Prostate gland (tissue), 2 donors: Measurements from ENCODE around the gene VSIG10L2. TPM values are rescaled to one million over a fixed set of nuclear protein-coding genes. Genes with fewer than 3 reads are reported as not detected.

Experiments
- DNase-seq: peaks from one replicate; pipeline ENCODE4 v3.0.0-alpha.2; 2019; ENCODE audit warnings: low spot score
- H3K27ac ChIP-seq, 2 donors: fragments of 200-600 bp; sonication (generic); 2 replicates each; pipeline ENCODE4 v1.5.1; 2017 to 2019
- H3K27me3 ChIP-seq: fragments of 200-600 bp; sonication (generic); replicated peaks from 2 replicates; pipeline ENCODE4 v1.5.1; 2019; ENCODE audit not compliant: insufficient read depth
- H3K36me3 ChIP-seq, 2 donors: fragments of 200-600 bp; sonication (generic); 1 replicate in 1 of 2; 2 replicates in 1 of 2; pipeline versions ENCODE4 v1.5.1 to v1.8.1; 2017 to 2019
- H3K4me1 ChIP-seq: fragments of 200-600 bp; sonication (generic); replicated peaks from 2 replicates; pipeline ENCODE4 v1.5.1; 2019
- H3K4me3 ChIP-seq, 2 donors: fragments of 200-600 bp; sonication (generic); 2 replicates each; pipeline ENCODE4 v1.5.1; 2017 to 2019
- H3K9me3 ChIP-seq: fragments of 200-600 bp; sonication (generic); 2 replicates; pipeline ENCODE4 v1.5.1; 2017
- POLR2A ChIP-seq: fragments of 450-650 bp; IDR thresholded peaks from one replicate; pipeline ENCODE4 v1.6.1; 2016; ENCODE audit warnings: antibody characterized with exemption, mild to moderate bottlenecking
- POLR2AphosphoS5 ChIP-seq: sonication (generic); formaldehyde crosslinking; IDR thresholded peaks from one replicate; pipeline ENCODE4 v1.6.1; 2017; ENCODE audit warnings: antibody characterized with exemption
- WGBS: methylation state at CpG from one replicate; pipeline ENCODE4 v1.1.5; 2018; 5-methylcytosine and 5-hydroxymethylcytosine counted together
- intact Hi-C: fragments of 100-400 bp; cut with DNase I; formaldehyde crosslinking; loops from one replicate; pipeline ENCODE4 v1.14.2; 2022
- total RNA-seq, 2 donors: library from RNA; depleted of rRNA; stranded (reverse); fragments of >200 nt; gene quantifications; one replicate each; pipeline ENCODE4 v1.1.0, GENCODE V29; 2016
- TF ChIP-seq, protein P1 (sequence below), 4 experiments: fragments of 200-600 bp in 2 of 4; fragments of 450-650 bp in 2 of 4; sonication (generic) in 2 of 4; IDR thresholded peaks; 1 replicate in 3 of 4; 2 replicates in 1 of 4; pipeline ENCODE4 v1.5.1; 2016 to 2019; ENCODE audit warnings: antibody characterized with exemption in 4 of 4, mild to moderate bottlenecking in 2 of 4, moderate library complexity in 2 of 4

VSIG10L2 gene
- total RNA-seq, 2 donors from 2014 or later, result 0.14 to 1.3 TPM

DNA sequence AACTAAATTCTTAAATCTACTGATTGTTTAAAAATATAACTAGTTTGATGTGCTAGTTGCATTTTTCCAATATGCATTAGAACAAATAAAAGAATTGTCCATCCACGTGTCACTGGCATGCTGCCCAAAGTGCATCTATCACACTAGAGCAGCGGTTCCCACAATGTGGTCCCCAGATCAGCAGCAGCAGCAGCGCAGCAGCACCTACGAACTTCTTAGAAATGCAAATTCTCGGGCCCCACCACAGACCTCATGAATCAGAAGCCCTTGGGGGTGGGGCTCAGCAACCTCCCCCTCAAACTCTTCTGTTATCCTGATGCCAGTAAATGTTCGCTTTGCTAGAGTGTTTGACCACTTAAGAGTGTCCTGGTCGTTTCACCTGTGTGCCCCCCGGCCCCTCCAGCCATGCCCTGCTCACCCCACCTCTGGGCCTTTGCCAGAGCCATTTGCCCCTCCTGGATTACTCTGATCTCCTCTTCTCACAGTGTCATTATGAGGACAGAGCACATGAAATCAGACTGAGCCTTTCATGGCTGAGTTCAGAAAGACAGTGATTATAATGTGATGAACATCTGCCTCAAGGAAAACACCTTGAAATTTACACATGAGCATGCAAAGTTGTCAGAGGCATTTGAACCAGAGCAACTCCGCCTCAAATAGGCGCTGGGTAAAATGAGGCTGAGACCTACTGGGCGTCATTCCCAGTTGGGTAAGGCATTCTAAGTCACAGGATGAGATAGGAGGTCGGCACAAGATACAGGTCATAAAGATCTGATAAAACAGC, 12.6 kb upstream of the VSIG10L2 start:
- H3K27me3 ChIP-seq, result no peaks in the 10 kb centered on the region
- intact Hi-C loops, result no loop called here
- no peaks in the 10 kb centered on the region for H3K4me1 ChIP-seq
- WGBS, result 77% methylated on average over 12 of the region's 12 CpGs
- no peak overlapping the region for H3K4me3 ChIP-seq
- TF ChIP-seq, protein P1, sequence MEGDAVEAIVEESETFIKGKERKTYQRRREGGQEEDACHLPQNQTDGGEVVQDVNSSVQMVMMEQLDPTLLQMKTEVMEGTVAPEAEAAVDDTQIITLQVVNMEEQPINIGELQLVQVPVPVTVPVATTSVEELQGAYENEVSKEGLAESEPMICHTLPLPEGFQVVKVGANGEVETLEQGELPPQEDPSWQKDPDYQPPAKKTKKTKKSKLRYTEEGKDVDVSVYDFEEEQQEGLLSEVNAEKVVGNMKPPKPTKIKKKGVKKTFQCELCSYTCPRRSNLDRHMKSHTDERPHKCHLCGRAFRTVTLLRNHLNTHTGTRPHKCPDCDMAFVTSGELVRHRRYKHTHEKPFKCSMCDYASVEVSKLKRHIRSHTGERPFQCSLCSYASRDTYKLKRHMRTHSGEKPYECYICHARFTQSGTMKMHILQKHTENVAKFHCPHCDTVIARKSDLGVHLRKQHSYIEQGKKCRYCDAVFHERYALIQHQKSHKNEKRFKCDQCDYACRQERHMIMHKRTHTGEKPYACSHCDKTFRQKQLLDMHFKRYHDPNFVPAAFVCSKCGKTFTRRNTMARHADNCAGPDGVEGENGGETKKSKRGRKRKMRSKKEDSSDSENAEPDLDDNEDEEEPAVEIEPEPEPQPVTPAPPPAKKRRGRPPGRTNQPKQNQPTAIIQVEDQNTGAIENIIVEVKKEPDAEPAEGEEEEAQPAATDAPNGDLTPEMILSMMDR (IDR thresholded peaks at IDR 0.05), result no peak
- TF ChIP-seq POLR2AphosphoS5 (no peak), POLR2A (no peak)
- H3K27ac ChIP-seq, result no peak overlapping the region
- DNase-seq, result no peak
- H3K9me3 ChIP-seq, result no peaks in the 10 kb centered on the region
- no peaks in the 10 kb centered on the region for H3K36me3 ChIP-seq

DNA sequence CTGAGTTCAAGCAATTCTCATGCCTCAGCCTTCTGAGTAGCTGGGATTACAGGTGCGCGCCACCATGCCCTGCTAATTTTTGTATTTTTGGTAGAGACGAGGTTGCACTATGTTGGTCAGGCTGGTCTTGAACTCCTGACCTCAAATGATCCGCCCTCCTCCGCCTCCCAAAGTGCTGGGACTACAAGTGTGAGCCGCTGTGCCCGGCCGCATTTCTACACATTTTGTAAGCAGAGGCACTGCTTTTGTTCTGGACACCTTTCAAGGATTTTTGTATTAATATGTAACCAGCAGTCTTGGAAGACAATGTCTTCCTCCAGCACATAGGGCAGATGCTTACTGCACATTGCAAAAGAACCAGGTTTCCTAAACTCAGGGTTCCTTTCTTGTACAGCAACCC, 11.4 kb upstream of the VSIG10L2 start:
- Histone ChIP-seq H3K4me3 (no peak overlapping the region), H3K4me1 (no peaks in the 10 kb centered on the region), H3K27ac (no peak overlapping the region), H3K27me3 (no peaks in the 10 kb centered on the region), H3K36me3 (no peaks in the 10 kb centered on the region), H3K9me3 (no peaks in the 10 kb centered on the region)
- 95% methylated on average over 8 of the region's 8 CpGs for WGBS
- intact Hi-C loops, result no loop called here
- no peak for DNase-seq
- TF ChIP-seq POLR2AphosphoS5, result no peak
- TF ChIP-seq, protein P1 (IDR thresholded peaks at IDR 0.05), result no peak
- TF ChIP-seq POLR2A, result no peak

DNA sequence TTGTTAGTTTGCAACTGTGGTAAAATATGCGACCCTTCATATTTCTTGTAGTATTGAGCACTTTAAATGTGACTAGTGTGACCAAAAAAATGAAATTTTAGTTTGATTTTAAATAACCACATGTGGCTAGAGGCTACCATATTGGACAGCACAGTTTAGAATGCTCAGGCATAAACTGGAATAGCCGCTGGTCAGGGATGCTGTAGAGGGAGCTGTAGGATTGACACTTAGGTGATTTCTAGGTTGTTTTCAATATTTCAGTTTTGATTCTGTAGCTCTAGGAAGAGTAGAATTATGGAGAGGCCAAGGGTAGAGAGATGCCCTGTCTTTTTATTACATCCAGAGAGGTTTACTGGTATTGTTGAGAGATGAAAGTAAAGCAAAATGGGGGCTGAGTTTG, 10.8 kb upstream of the VSIG10L2 start:
- intact Hi-C loops, result no loop called here
- WGBS, result 96% methylated on average over 2 of the region's 2 CpGs
- no peaks in the 10 kb centered on the region for H3K9me3 ChIP-seq
- no peaks in the 10 kb centered on the region for H3K4me1 ChIP-seq
- no peak overlapping the region for H3K4me3 ChIP-seq
- H3K36me3 ChIP-seq, result no peaks in the 10 kb centered on the region
- TF ChIP-seq, protein P1 (IDR thresholded peaks at IDR 0.05), result no peak
- no peak for TF ChIP-seq POLR2A
- TF ChIP-seq POLR2AphosphoS5, result no peak
- no peaks in the 10 kb centered on the region for H3K27me3 ChIP-seq
- no peak for DNase-seq
- H3K27ac ChIP-seq, result no peak overlapping the region

DNA sequence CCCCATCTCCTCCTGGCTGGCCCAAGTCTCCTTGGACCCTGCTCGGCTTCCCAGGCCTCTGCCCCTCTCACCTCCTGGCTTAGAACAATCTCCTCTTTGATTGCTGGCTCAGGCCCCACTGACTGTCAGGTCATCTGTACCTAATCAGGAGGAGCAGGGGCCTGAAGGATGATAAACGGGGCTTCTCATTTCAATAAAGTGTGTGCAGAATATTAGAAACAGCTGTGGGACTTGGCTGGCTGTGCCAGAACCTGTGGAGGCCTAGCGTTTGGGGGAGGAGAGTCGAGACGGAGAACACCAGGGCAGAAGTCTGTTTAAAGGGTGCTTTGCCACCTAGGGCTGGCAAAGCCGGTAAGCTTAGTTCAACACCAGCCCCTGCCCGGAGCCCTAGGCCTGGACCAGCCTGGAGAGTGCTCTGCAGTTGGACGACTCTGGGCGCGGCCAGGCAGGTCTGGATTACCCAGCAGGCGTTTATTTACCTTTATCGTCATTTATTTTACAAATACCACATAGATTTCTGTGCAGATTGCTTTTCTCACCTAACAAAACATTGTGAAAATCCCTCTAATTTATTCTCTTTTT, 10.1 kb upstream of the VSIG10L2 start:
- Histone ChIP-seq H3K4me1 (no peaks in the 10 kb centered on the region), H3K36me3 (no peaks in the 10 kb centered on the region), H3K27ac (no peak overlapping the region), H3K4me3 (no peak overlapping the region), H3K9me3 (no peaks in the 10 kb centered on the region), H3K27me3 (no peaks in the 10 kb centered on the region)
- 54% methylated on average over 12 of the region's 12 CpGs for WGBS
- TF ChIP-seq POLR2A, result no peak
- TF ChIP-seq, protein P1 (IDR thresholded peaks at IDR 0.05), result no peak
- TF ChIP-seq POLR2AphosphoS5, result no peak
- DNase-seq, result no peak
- intact Hi-C loops, result no loop called here

DNA sequence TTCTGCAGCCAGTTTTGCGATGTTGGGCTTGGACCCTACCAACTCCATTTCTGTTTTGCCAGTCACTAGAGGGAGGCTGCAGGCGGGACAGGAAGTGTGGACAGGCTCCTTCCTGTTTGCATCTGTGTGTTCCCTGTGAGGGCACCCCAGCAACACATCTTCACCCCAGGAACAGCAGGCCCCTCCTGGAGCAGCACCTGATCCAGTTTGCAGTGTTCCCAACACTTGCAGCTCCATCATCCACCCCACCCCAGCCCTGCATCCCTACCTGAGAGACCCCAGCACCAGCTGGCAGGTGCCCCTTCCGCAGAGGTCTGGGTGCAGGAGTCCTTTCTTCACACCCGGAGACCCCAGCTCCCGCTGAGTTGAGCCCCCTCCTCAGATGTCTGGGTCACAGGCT, 7.4 kb upstream of the VSIG10L2 start:
- H3K27me3 ChIP-seq, result no peaks in the 10 kb centered on the region
- no peaks in the 10 kb centered on the region for H3K4me1 ChIP-seq
- no peak for DNase-seq
- WGBS, result 91% methylated on average over 5 of the region's 5 CpGs
- H3K4me3 ChIP-seq, result no peak overlapping the region
- no peak overlapping the region for H3K27ac ChIP-seq
- TF ChIP-seq POLR2AphosphoS5, result no peak
- TF ChIP-seq, protein P1 (IDR thresholded peaks at IDR 0.05), result no peak
- no peak for TF ChIP-seq POLR2A
- H3K9me3 ChIP-seq, result no peaks in the 10 kb centered on the region
- H3K36me3 ChIP-seq, result no peaks in the 10 kb centered on the region
- intact Hi-C loops, result no loop called here
